Liver (tissue), 3 donors: ENCODE results near the gene CD274.

Source experiments
- CTCF ChIP-seq: fragments of 150-350 bp; IDR thresholded peaks from 2 replicates; pipeline ENCODE4 v1.5.1; 2017; ENCODE audit warnings: improper control_type of control experiment, low read depth, low read length; ENCODE audit not compliant: missing input control
- EGR1 ChIP-seq, 2 donors: IDR thresholded peaks; 2 replicates each; pipeline ENCODE4 v1.6.1; 2016 to 2018; ENCODE audit warnings: antibody characterized with exemption in 2 of 2, low read depth in 2 of 2
- FOXA1 ChIP-seq: IDR thresholded peaks from 2 replicates; pipeline ENCODE4 v1.6.1; 2016; ENCODE audit warnings: antibody characterized with exemption
- GABPA ChIP-seq, 2 donors: IDR thresholded peaks in 1 of 2; conservative IDR thresholded peaks in 1 of 2; 2 replicates each; pipeline ENCODE4 v1.6.1; 2016; ENCODE audit warnings: antibody characterized with exemption in 2 of 2, mild to moderate bottlenecking in 1 of 2, moderate library complexity in 1 of 2
- JUND ChIP-seq, 2 donors: IDR thresholded peaks; 2 replicates each; pipeline ENCODE4 v1.6.1; 2016; ENCODE audit warnings: antibody characterized with exemption in 2 of 2
- RAD21 ChIP-seq, 2 donors: IDR thresholded peaks; 2 replicates each; pipeline ENCODE4 v1.6.1; 2016; ENCODE audit warnings: antibody characterized with exemption in 2 of 2, mild to moderate bottlenecking in 2 of 2
- REST ChIP-seq: IDR thresholded peaks from 2 replicates; pipeline ENCODE4 v1.6.1; 2016; ENCODE audit warnings: antibody characterized with exemption, mild to moderate bottlenecking
- SP1 ChIP-seq: IDR thresholded peaks from 2 replicates; pipeline ENCODE4 v1.6.1; 2018; ENCODE audit warnings: antibody characterized with exemption, mild to moderate bottlenecking
- TAF1 ChIP-seq: conservative IDR thresholded peaks from 2 replicates; pipeline ENCODE4 v1.6.1; 2016; ENCODE audit warnings: antibody characterized with exemption, mild to moderate bottlenecking
- TF ChIP-seq, protein P1 (sequence below): IDR thresholded peaks from 2 replicates; pipeline ENCODE4 v1.6.1; 2016; ENCODE audit warnings: antibody characterized with exemption
- TF ChIP-seq, protein P2 (sequence below): IDR thresholded peaks from 2 replicates; pipeline ENCODE4 v1.6.1; 2016; ENCODE audit warnings: antibody characterized with exemption
- TF ChIP-seq, protein P3 (sequence below): IDR thresholded peaks from 2 replicates; pipeline ENCODE4 v1.6.1; 2016; ENCODE audit warnings: antibody characterized with exemption
- donor health status: healthy.
- donor health status: healthy.

- TF ChIP-seq CTCF (peak; percentile 46), TAF1 (no peak), REST (no peak), RAD21 (IDR thresholded peaks at IDR 0.05) (peak; percentile 76 to 80), EGR1 (IDR thresholded peaks at IDR 0.05; ENCODE audit: low read depth in 2 of 2) (no peak), FOXA1 (no peak), GABPA (IDR thresholded peaks at IDR 0.05 in 1 of 2, conservative IDR thresholded peaks at IDR 0.05 in 1 of 2) (no peak), JUND (IDR thresholded peaks at IDR 0.05) (no peak), SP1 (no peak)
- TF ChIP-seq, protein P1, sequence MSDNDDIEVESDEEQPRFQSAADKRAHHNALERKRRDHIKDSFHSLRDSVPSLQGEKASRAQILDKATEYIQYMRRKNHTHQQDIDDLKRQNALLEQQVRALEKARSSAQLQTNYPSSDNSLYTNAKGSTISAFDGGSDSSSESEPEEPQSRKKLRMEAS, result no peak
- TF ChIP-seq, protein P2, sequence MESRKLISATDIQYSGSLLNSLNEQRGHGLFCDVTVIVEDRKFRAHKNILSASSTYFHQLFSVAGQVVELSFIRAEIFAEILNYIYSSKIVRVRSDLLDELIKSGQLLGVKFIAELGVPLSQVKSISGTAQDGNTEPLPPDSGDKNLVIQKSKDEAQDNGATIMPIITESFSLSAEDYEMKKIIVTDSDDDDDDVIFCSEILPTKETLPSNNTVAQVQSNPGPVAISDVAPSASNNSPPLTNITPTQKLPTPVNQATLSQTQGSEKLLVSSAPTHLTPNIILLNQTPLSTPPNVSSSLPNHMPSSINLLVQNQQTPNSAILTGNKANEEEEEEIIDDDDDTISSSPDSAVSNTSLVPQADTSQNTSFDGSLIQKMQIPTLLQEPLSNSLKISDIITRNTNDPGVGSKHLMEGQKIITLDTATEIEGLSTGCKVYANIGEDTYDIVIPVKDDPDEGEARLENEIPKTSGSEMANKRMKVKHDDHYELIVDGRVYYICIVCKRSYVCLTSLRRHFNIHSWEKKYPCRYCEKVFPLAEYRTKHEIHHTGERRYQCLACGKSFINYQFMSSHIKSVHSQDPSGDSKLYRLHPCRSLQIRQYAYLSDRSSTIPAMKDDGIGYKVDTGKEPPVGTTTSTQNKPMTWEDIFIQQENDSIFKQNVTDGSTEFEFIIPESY, result no peak
- TF ChIP-seq, protein P3, sequence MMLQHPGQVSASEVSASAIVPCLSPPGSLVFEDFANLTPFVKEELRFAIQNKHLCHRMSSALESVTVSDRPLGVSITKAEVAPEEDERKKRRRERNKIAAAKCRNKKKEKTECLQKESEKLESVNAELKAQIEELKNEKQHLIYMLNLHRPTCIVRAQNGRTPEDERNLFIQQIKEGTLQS, result no peak
Measured at GRCh38 chr9:5425006-5425628, 25.2 kb upstream of the CD274 start.
